H1 (cell line): ENCODE measurements around the gene CH25H. TPM values are rescaled to one million over a fixed set of nuclear protein-coding genes. Genes with fewer than 3 reads are reported as not detected.

ENCODE experiments used
- CTCF ChIA-PET: fragments of 300-600 bp; sonication (Branson Sonifier 250); formaldehyde crosslinking; loops from one replicate; lab custom pipeline; 2021; ENCODE audit not compliant: partially characterized antibody; lab: Charles Lee
- POLR2A ChIA-PET: fragments of 300-600 bp; sonication (Branson Sonifier 250); formaldehyde crosslinking; loops from one replicate; lab custom pipeline; 2021; ENCODE audit warnings: inconsistent platforms; ENCODE audit not compliant: partially characterized antibody; lab: Charles Lee
- DNase-seq, 2 experiments: peaks; one replicate each; pipeline versions ENCODE4 v3.0.0 to v3.0.0-alpha.2; 2010 to 2022; ENCODE audit warnings: low spot score in 2 of 2, low read depth in 1 of 2, mixed read lengths in 1 of 2
- FAIRE-seq: peaks from 2 replicates; lab custom pipeline; 2011; peaks lifted over from hg19 to GRCh38; lab: Jason Lieb, UNC
- H2AFZ ChIP-seq: 2 replicates; pipeline ENCODE4 v1.8.1; 2012; ENCODE audit warnings: low read length, inconsistent platforms
- H2AK5ac ChIP-seq: 2 replicates; pipeline ENCODE4 v1.6.1; 2013; ENCODE audit warnings: low read depth, low read length
- H2BK120ac ChIP-seq: replicated peaks from 2 replicates; pipeline ENCODE3; 2013; ENCODE audit warnings: low read depth, low read length, inconsistent platforms
- H2BK12ac ChIP-seq: 2 replicates; pipeline ENCODE4 v1.6.1; 2013; ENCODE audit warnings: low read depth, low read length
- H2BK15ac ChIP-seq: 2 replicates; pipeline ENCODE4 v1.6.1; 2013; ENCODE audit warnings: low read length
- H2BK20ac ChIP-seq: 2 replicates; pipeline ENCODE4 v1.6.1; 2013; ENCODE audit warnings: low read length
- H2BK5ac ChIP-seq: 2 replicates; pipeline ENCODE4 v1.6.1; 2013; ENCODE audit warnings: low read depth, low read length
- H3K14ac ChIP-seq: 2 replicates; pipeline ENCODE4 v1.6.1; 2013; ENCODE audit warnings: inconsistent platforms; ENCODE audit not compliant: insufficient read length
- H3K18ac ChIP-seq: 2 replicates; pipeline ENCODE4 v1.6.1; 2013; ENCODE audit warnings: low read length; ENCODE audit errors: extremely low read depth
- H3K23ac ChIP-seq: 2 replicates; pipeline ENCODE4 v1.6.1; 2013; ENCODE audit warnings: inconsistent platforms; ENCODE audit not compliant: insufficient read length
- H3K23me2 ChIP-seq: 2 replicates; pipeline ENCODE4 v1.6.1; 2013; ENCODE audit warnings: low read depth, low read length
- H3K27ac ChIP-seq: 2 replicates; pipeline ENCODE4 v1.6.1; 2011; ENCODE audit warnings: low read depth, low read length, inconsistent platforms
- H3K27me3 ChIP-seq, 4 experiments: replicated peaks in 1 of 4; 1 replicate in 1 of 4; 2 replicates in 3 of 4; pipeline versions ENCODE4 v1.6.1 to v1.8.1; 2011 to 2013; ENCODE audit warnings: low read length in 3 of 4, mild to moderate bottlenecking in 3 of 4, inconsistent platforms in 2 of 4, mixed read lengths in 2 of 4, moderate library complexity in 1 of 4; ENCODE audit not compliant: control insufficient read depth in 3 of 4, insufficient read depth in 3 of 4; ENCODE audit errors: extremely low read depth in 1 of 4
- H3K36me3 ChIP-seq, 4 experiments: 2 replicates each; pipeline versions ENCODE4 v1.6.1 to v1.8.1; 2011 to 2013; ENCODE audit warnings: mild to moderate bottlenecking in 4 of 4, low read length in 3 of 4, moderate library complexity in 2 of 4, control low read depth in 1 of 4, inconsistent platforms in 1 of 4; ENCODE audit not compliant: insufficient read depth in 4 of 4, control insufficient read depth in 2 of 4
- H3K4ac ChIP-seq: replicated peaks from 2 replicates; pipeline ENCODE3; 2013; ENCODE audit warnings: low read length, low read depth, mixed read lengths, inconsistent platforms; ENCODE audit not compliant: insufficient read length
- H3K4me1 ChIP-seq, 4 experiments: replicated peaks in 1 of 4; 1 replicate in 1 of 4; 2 replicates in 3 of 4; pipeline versions ENCODE4 v1.6.1 to v1.8.1; 2011 to 2013; ENCODE audit warnings: low read length in 3 of 4, inconsistent platforms in 2 of 4, mixed read lengths in 1 of 4; ENCODE audit not compliant: insufficient read depth in 4 of 4, control insufficient read depth in 3 of 4
- H3K4me2 ChIP-seq, 2 experiments: 2 replicates each; pipeline versions ENCODE4 v1.6.1 to v1.8.1; 2011 to 2013; ENCODE audit warnings: low read depth in 2 of 2, low read length in 2 of 2, control low read depth in 1 of 2, inconsistent platforms in 1 of 2, mild to moderate bottlenecking in 1 of 2; ENCODE audit not compliant: insufficient read depth in 1 of 2
- H3K4me3 ChIP-seq, 4 experiments: fragments of 200-600, 300-600 bp in 1 of 4; sonication (generic), shearing (Covaris generic), sonication (Bioruptor Twin) in 1 of 4; 2 replicates each; pipeline versions ENCODE4 v1.5.1 to v1.8.1; 2011 to 2016; ENCODE audit warnings: low read length in 4 of 4, low read depth in 3 of 4, control low read depth in 2 of 4, inconsistent platforms in 2 of 4, mild to moderate bottlenecking in 2 of 4, mixed read lengths in 1 of 4, moderate library complexity in 1 of 4; ENCODE audit not compliant: insufficient read depth in 2 of 4; ENCODE audit errors: extremely low read depth in 1 of 4
- H3K56ac ChIP-seq: replicated peaks from 2 replicates; pipeline ENCODE3; 2013; ENCODE audit warnings: low read depth, mild to moderate bottlenecking, mixed read lengths, low read length, inconsistent platforms; ENCODE audit not compliant: insufficient read length
- H3K79me1 ChIP-seq: 2 replicates; pipeline ENCODE4 v1.6.1; 2013; ENCODE audit warnings: low read depth, low read length, control low read depth
- H3K79me2 ChIP-seq, 2 experiments: 2 replicates each; pipeline versions ENCODE4 v1.6.1 to v1.8.1; 2012 to 2013; ENCODE audit warnings: low read length in 2 of 2, mild to moderate bottlenecking in 2 of 2, inconsistent platforms in 1 of 2; ENCODE audit not compliant: insufficient read depth in 2 of 2, control insufficient read depth in 1 of 2
- H3K9ac ChIP-seq, 4 experiments: replicated peaks in 1 of 4; 1 replicate in 1 of 4; 2 replicates in 3 of 4; pipeline versions ENCODE4 v1.6.1 to v1.8.1; 2011 to 2013; ENCODE audit warnings: low read depth in 3 of 4, low read length in 3 of 4, control low read depth in 2 of 4, mild to moderate bottlenecking in 2 of 4, moderate library complexity in 2 of 4, inconsistent platforms in 1 of 4; ENCODE audit errors: extremely low read depth in 1 of 4
- H3K9me3 ChIP-seq, 2 experiments: 2 replicates each; pipeline versions ENCODE4 v1.6.1 to v1.8.1; 2012 to 2013; ENCODE audit warnings: mild to moderate bottlenecking in 2 of 2, moderate library complexity in 2 of 2, control low read depth in 1 of 2, inconsistent platforms in 1 of 2, low read depth in 1 of 2, low read length in 1 of 2, mixed read lengths in 1 of 2; ENCODE audit not compliant: insufficient read depth in 2 of 2
- H4K20me1 ChIP-seq, 2 experiments: replicated peaks in 1 of 2; 2 replicates each; pipeline versions ENCODE3 to v1.8.1; 2011 to 2013; ENCODE audit warnings: inconsistent platforms in 2 of 2, low read length in 2 of 2, mild to moderate bottlenecking in 1 of 2; ENCODE audit not compliant: insufficient read depth in 2 of 2, control insufficient read depth in 1 of 2
- H4K5ac ChIP-seq: 2 replicates; pipeline ENCODE4 v1.6.1; 2013; ENCODE audit warnings: low read length, low read depth, mixed read lengths, inconsistent platforms; ENCODE audit not compliant: insufficient read length
- H4K8ac ChIP-seq: 2 replicates; pipeline ENCODE4 v1.8.0; 2013; ENCODE audit warnings: mild to moderate bottlenecking, moderate library complexity, low read length, inconsistent platforms; ENCODE audit not compliant: insufficient read depth; ENCODE audit errors: extremely low read depth
- H4K91ac ChIP-seq: replicated peaks from 2 replicates; pipeline ENCODE3; 2013; ENCODE audit warnings: low read length, mixed read lengths, inconsistent platforms; ENCODE audit not compliant: insufficient read length
- EP300 ChIP-seq, 2 experiments: IDR thresholded peaks; 1 replicate in 1 of 2; 2 replicates in 1 of 2; pipeline ENCODE4 v1.6.1; 2011 to 2012; ENCODE audit warnings: low read depth in 2 of 2, low read length in 2 of 2, mild to moderate bottlenecking in 2 of 2, borderline replicate concordance in 1 of 2, inconsistent platforms in 1 of 2, moderate library complexity in 1 of 2
- HDAC6 ChIP-seq: IDR thresholded peaks from one replicate; pipeline ENCODE4 v1.7.1; 2012; ENCODE audit warnings: low read depth, mild to moderate bottlenecking, inconsistent platforms, low read length, moderate library complexity
- MAFK ChIP-seq: IDR thresholded peaks from 2 replicates; pipeline ENCODE4 v1.6.1; 2012; ENCODE audit warnings: low read depth, mild to moderate bottlenecking, improper control_type of control experiment, low read length
- WGBS, 2 experiments: shearing (Covaris generic) in 1 of 2; methylation state at CpG; one replicate each; pipeline versions ENCODE4 v1.1.6 to v1.1.7; 2013 to 2015; ENCODE audit warnings: low lambda C conversion rate in 2 of 2, mixed read lengths in 2 of 2, inconsistent platforms in 1 of 2, low coverage in 1 of 2, missing lambda C conversion rate in 1 of 2; ENCODE audit not compliant: insufficient replicate concordance in 2 of 2, insufficient coverage in 1 of 2, insufficient read length in 1 of 2; ENCODE audit errors: extremely low coverage in 1 of 2, missing lambda C conversion rate in 1 of 2; 5-methylcytosine and 5-hydroxymethylcytosine counted together
- polyA plus RNA-seq, 7 experiments: library from polyadenylated mRNA; depleted of rRNA in 3 of 7; stranded (reverse) in 5 of 7; unstranded in 2 of 7; fragments of >200 nt in 5 of 7; fragments of 200-250 nt in 2 of 7; gene quantifications; 1 replicate in 5 of 7; 2 replicates in 1 of 7; 4 replicates in 1 of 7; pipeline versions ENCODE4 v1.2.1 to v1.2.3, GENCODE V29; 2011 to 2013; ENCODE audit warnings: missing spikeins in 2 of 7, mixed read lengths in 2 of 7
- total RNA-seq: library from RNA; stranded (reverse); fragmentation: NEBNext Ultra II Directional; extraction: Animal tissue kit (Norgen Biotek cat#: 25700); gene quantifications from 2 replicates; pipeline ENCODE4 v1.2.1, GENCODE V29; 2021

CH25H gene
- total and polyA plus RNA-seq, 2 of the 8 experiments (the other 6 are each of a cell fraction or from before 2014, with no cell fraction given) = 0.56 to 1.3 TPM

DNA sequence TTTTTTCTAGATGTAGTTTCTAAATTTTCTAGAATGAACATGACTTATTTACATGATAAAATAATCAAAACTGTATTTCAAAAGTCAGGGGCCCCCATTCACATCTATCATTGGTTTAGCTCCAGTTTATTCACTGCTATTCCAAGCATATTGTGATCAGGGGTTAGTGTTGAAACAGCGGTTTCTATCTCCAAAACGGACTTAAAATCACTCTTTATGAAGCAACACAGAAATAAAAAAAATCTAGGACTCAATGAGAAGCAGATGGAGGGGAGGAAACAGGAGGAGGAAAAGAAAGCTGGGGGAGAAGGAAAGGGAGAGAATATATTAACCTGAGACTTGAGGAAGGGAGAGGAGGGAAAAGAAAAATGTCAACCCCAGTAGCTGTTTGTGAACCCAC lies 14.8 kb upstream of the CH25H start:
- Histone ChIP-seq H3K4me1 (peaks cover 0 to 6% (median 0%) of the 10 kb centered on the region in 4 experiments; a peak in 2 of 7 replicates), H2BK120ac (no peak overlapping the region), H3K4me3 (no peak overlapping the region), H2AFZ (no peak overlapping the region), H3K79me1 (no peaks in the 10 kb centered on the region), H3K27me3 (no peaks in the 10 kb centered on the region), H2BK12ac (no peak overlapping the region), H3K9me3 (no peaks in the 10 kb centered on the region), H3K79me2 (no peaks in the 10 kb centered on the region), H3K56ac (no peak overlapping the region), H3K23ac (no peak overlapping the region), H4K8ac (no peak overlapping the region), H3K18ac (no peak overlapping the region), H3K4me2 (no peak overlapping the region), H2BK20ac (no peak overlapping the region), H4K91ac (no peak overlapping the region), H4K20me1 (no peaks in the 10 kb centered on the region), H3K14ac (no peak overlapping the region), H3K27ac (no peak overlapping the region), H4K5ac (no peak overlapping the region), H3K4ac (no peak overlapping the region), H3K23me2 (no peaks in the 10 kb centered on the region), H3K9ac (no peak overlapping the region), H2AK5ac (no peak overlapping the region), H2BK5ac (no peak overlapping the region), H2BK15ac (no peak overlapping the region), H3K36me3 (no peaks in the 10 kb centered on the region)
- TF ChIP-seq MAFK (no peak), HDAC6 (no peak), EP300 (IDR thresholded peaks at IDR 0.05; ENCODE audit: borderline replicate concordance in 1 of 2, low read depth in 2 of 2, low read length in 2 of 2) (no peak)
- ChIA-PET CTCF (interaction anchor here (0.6 to 1.9 kb wide), 2 partner anchors 70 to 235 kb away, joined by 3 to 7 read pairs; no protein-coding TSS in a partner anchor), POLR2A (interaction anchor here (1.1 kb wide), 1 partner anchor 231 kb away, joined by 3 read pairs; the partner anchor contains the start of gene FAS)
- FAIRE-seq = no peak
- no peak for DNase-seq
- 82% methylated on average over 2 of the region's 2 CpGs; no CpG with 5 or more reads in 1 of the 2 experiments for WGBS, 2 experiments
